MM.1S (cell line): ENCODE data around the gene VTA1.

Source experiments
- DNase-seq: peaks from one replicate; pipeline ENCODE4 v3.0.0-alpha.2; 2015
- H2AFZ ChIP-seq: fragments of 300-600 bp; sonication (generic); 2 replicates; pipeline ENCODE4 v1.6.0; 2016; ENCODE audit warnings: antibody characterized with exemption, low read length
- H3F3A ChIP-seq: fragments of 300-600 bp; sonication (generic); 2 replicates; pipeline ENCODE4 v1.6.1; 2016; ENCODE audit warnings: mild to moderate bottlenecking, antibody characterized with exemption, low read length, moderate library complexity, mixed read lengths; ENCODE audit not compliant: insufficient read depth
- H3K27ac ChIP-seq: fragments of 300-600 bp; sonication (generic); 2 replicates; pipeline ENCODE4 v1.5.1; 2016; ENCODE audit warnings: mild to moderate bottlenecking, low read length
- H3K27me3 ChIP-seq: fragments of 300-600 bp; sonication (generic); replicated peaks from 2 replicates; pipeline ENCODE4 v1.6.0; 2016; ENCODE audit warnings: low read length; ENCODE audit not compliant: insufficient read depth
- H3K36me3 ChIP-seq: fragments of 300-600 bp; sonication (generic); replicated peaks from 2 replicates; pipeline ENCODE4 v1.6.1; 2016; ENCODE audit warnings: mild to moderate bottlenecking, low read length, mixed read lengths; ENCODE audit not compliant: insufficient read depth
- H3K4me1 ChIP-seq: fragments of 300-600 bp; sonication (generic); 2 replicates; pipeline ENCODE4 v1.6.1; 2016; ENCODE audit warnings: low read length, mixed read lengths
- H3K4me2 ChIP-seq: fragments of 300-600 bp; sonication (generic); 2 replicates; pipeline ENCODE4 v1.6.0; 2016; ENCODE audit warnings: low read depth, low read length
- H3K4me3 ChIP-seq: fragments of 300-600 bp; sonication (generic); 2 replicates; pipeline ENCODE4 v1.5.1; 2016; ENCODE audit warnings: low read length, mixed read lengths
- H3K79me2 ChIP-seq: fragments of 300-600 bp; sonication (generic); 2 replicates; pipeline ENCODE4 v1.6.1; 2016; ENCODE audit warnings: mixed run types, low read length, mixed read lengths
- H3K9ac ChIP-seq: fragments of 300-600 bp; sonication (generic); 2 replicates; pipeline ENCODE4 v1.6.1; 2016; ENCODE audit warnings: low read length, mixed read lengths
- H3K9me2 ChIP-seq: fragments of 300-600 bp; sonication (generic); replicated peaks from 2 replicates; pipeline ENCODE4 v1.6.1; 2016; ENCODE audit warnings: mild to moderate bottlenecking, low read length, mixed read lengths; ENCODE audit not compliant: insufficient read depth
- H3K9me3 ChIP-seq: fragments of 300-600 bp; sonication (generic); replicated peaks from 2 replicates; pipeline ENCODE4 v1.6.1; 2016; ENCODE audit warnings: mild to moderate bottlenecking, low read length, mixed read lengths; ENCODE audit not compliant: insufficient read depth
- H4K20me1 ChIP-seq: fragments of 300-600 bp; sonication (generic); 2 replicates; pipeline ENCODE4 v1.6.1; 2016; ENCODE audit warnings: mild to moderate bottlenecking, low read length, moderate library complexity, mixed read lengths; ENCODE audit not compliant: insufficient read depth
- CTCF ChIP-seq: fragments of 300-600 bp; sonication (generic); IDR thresholded peaks from 2 replicates; pipeline ENCODE4 v1.5.1; 2016; ENCODE audit warnings: antibody characterized with exemption, low read length, mixed read lengths
- EZH2 ChIP-seq: fragments of 300-600 bp; sonication (generic); optimal IDR thresholded peaks from 2 replicates; pipeline ENCODE3; 2017; ENCODE audit warnings: low read depth, mild to moderate bottlenecking, antibody characterized with exemption, low read length, mixed read lengths
- EZH2phosphoT487 ChIP-seq: fragments of 300-600 bp; sonication (generic); IDR thresholded peaks from 2 replicates; pipeline ENCODE4 v1.6.1; 2018; ENCODE audit warnings: antibody characterized with exemption, low read length

VTA1 gene

GRCh38 chr6:142271476-142271875 is 124.4 kb downstream of the VTA1 start:
- H4K20me1 ChIP-seq = no peaks in the 10 kb centered on the region
- H3K27ac ChIP-seq = no peak overlapping the region
- no peak for DNase-seq
- H3K36me3 ChIP-seq = no peaks in the 10 kb centered on the region
- H3K4me2 ChIP-seq = no peak overlapping the region
- no peak overlapping the region for H3K4me3 ChIP-seq
- TF ChIP-seq CTCF (no peak), EZH2phosphoT487 (no peak), EZH2 (no peak)
- H3K9ac ChIP-seq = no peak overlapping the region
- H3F3A ChIP-seq = no peaks in the 10 kb centered on the region
- H3K27me3 ChIP-seq = no peaks in the 10 kb centered on the region
- H2AFZ ChIP-seq = no peak overlapping the region
- no peaks in the 10 kb centered on the region for H3K9me3 ChIP-seq
- no peaks in the 10 kb centered on the region for H3K9me2 ChIP-seq
- H3K4me1 ChIP-seq = no peaks in the 10 kb centered on the region
- no peaks in the 10 kb centered on the region for H3K79me2 ChIP-seq
